HepG2 (cell line): ENCODE results near the gene TJAP1. TPM values are rescaled to one million over a fixed set of nuclear protein-coding genes. Genes with fewer than 3 reads are reported as not detected.

Experiments
- ARID2 ChIP-seq: sonication (generic); formaldehyde crosslinking; IDR thresholded peaks from 2 replicates; pipeline ENCODE4 v1.8.1; 2022; ENCODE audit warnings: mild to moderate bottlenecking, missing genetic modification reagents, borderline replicate concordance
- BRCA1 ChIP-seq: sonication (generic); formaldehyde crosslinking; IDR thresholded peaks from 2 replicates; pipeline ENCODE4 v1.4.0; 2020; ENCODE audit warnings: missing genetic modification reagents
- FOXA3 ChIP-seq: IDR thresholded peaks from 2 replicates; pipeline ENCODE4 v1.6.1; 2016; ENCODE audit warnings: missing genetic modification reagents, missing compliant biosample characterization
- GMEB2 ChIP-seq: IDR thresholded peaks from 2 replicates; pipeline ENCODE4 v1.6.1; 2016; ENCODE audit warnings: missing biosample characterization, missing genetic modification reagents, low read depth
- GPN1 ChIP-seq: sonication (generic); formaldehyde crosslinking; IDR thresholded peaks from 2 replicates; pipeline ENCODE4 v1.5.1; 2020; ENCODE audit warnings: missing genetic modification reagents, borderline replicate concordance
- HES4 ChIP-seq: sonication (generic); formaldehyde crosslinking; IDR thresholded peaks from 2 replicates; pipeline ENCODE4 v1.9.0; 2021; ENCODE audit warnings: mild to moderate bottlenecking, missing genetic modification reagents, borderline replicate concordance
- MLLT10 ChIP-seq: sonication (generic); formaldehyde crosslinking; IDR thresholded peaks from 2 replicates; pipeline ENCODE4 v1.4.0; 2020; ENCODE audit warnings: missing genetic modification reagents
- NFATC3 ChIP-seq: sonication (generic); formaldehyde crosslinking; IDR thresholded peaks from 2 replicates; pipeline ENCODE4 v1.5.1; 2020; ENCODE audit warnings: mild to moderate bottlenecking, missing genetic modification reagents
- NR3C1 ChIP-seq: sonication (generic); formaldehyde crosslinking; IDR thresholded peaks from 2 replicates; pipeline ENCODE4 v1.4.0; 2020; ENCODE audit warnings: missing genetic modification reagents
- PAX8 ChIP-seq: sonication (generic); formaldehyde crosslinking; IDR thresholded peaks from 2 replicates; pipeline ENCODE4 v1.8.0; 2022; ENCODE audit warnings: mild to moderate bottlenecking, missing genetic modification reagents, borderline replicate concordance
- PRDM4 ChIP-seq: sonication (generic); formaldehyde crosslinking; IDR thresholded peaks from 2 replicates; pipeline ENCODE4 v1.9.0; 2021; ENCODE audit warnings: missing genetic modification reagents, borderline replicate concordance
- SP4 ChIP-seq: sonication (generic); formaldehyde crosslinking; IDR thresholded peaks from 2 replicates; pipeline ENCODE4 v1.8.1; 2023; ENCODE audit warnings: mild to moderate bottlenecking, missing genetic modification reagents
- ZBTB3 ChIP-seq: sonication (generic); formaldehyde crosslinking; IDR thresholded peaks from 2 replicates; pipeline ENCODE4 v1.4.0; 2020; ENCODE audit warnings: low read depth, mild to moderate bottlenecking, moderate library complexity, missing genetic modification reagents, borderline replicate concordance
- ZBTB7B ChIP-seq: sonication (generic); formaldehyde crosslinking; IDR thresholded peaks from 2 replicates; pipeline ENCODE4 v1.4.0; 2020; ENCODE audit warnings: missing genetic modification reagents
- ZMYM2 ChIP-seq: sonication (generic); formaldehyde crosslinking; IDR thresholded peaks from 2 replicates; pipeline ENCODE4 v1.8.0; 2022; ENCODE audit warnings: mild to moderate bottlenecking, missing genetic modification reagents
- ZNF264 ChIP-seq: sonication (generic); formaldehyde crosslinking; IDR thresholded peaks from 2 replicates; pipeline ENCODE4 v1.4.0; 2020; ENCODE audit warnings: missing genetic modification reagents
- ZNF383 ChIP-seq: sonication (generic); formaldehyde crosslinking; IDR thresholded peaks from 2 replicates; pipeline ENCODE4 v1.4.0; 2020; ENCODE audit warnings: missing genetic modification reagents, mild to moderate bottlenecking, borderline replicate concordance
- ZNF572 ChIP-seq: sonication (generic); formaldehyde crosslinking; IDR thresholded peaks from 2 replicates; pipeline ENCODE4 v1.5.1; 2020; ENCODE audit warnings: mild to moderate bottlenecking, missing genetic modification reagents
- ZNF598 ChIP-seq: sonication (generic); formaldehyde crosslinking; IDR thresholded peaks from 2 replicates; pipeline ENCODE4 v1.5.1; 2020; ENCODE audit warnings: mild to moderate bottlenecking, missing genetic modification reagents, borderline replicate concordance
- ZNF672 ChIP-seq: sonication (generic); formaldehyde crosslinking; IDR thresholded peaks from 2 replicates; pipeline ENCODE4 v1.8.1; 2022; ENCODE audit warnings: missing genetic modification reagents
- ZNF746 ChIP-seq: sonication (generic); formaldehyde crosslinking; IDR thresholded peaks from 2 replicates; pipeline ENCODE4 v1.8.0; 2022; ENCODE audit warnings: mild to moderate bottlenecking, missing genetic modification reagents
- ZNF761 ChIP-seq: sonication (generic); formaldehyde crosslinking; conservative IDR thresholded peaks from 2 replicates; pipeline ENCODE4 v1.4.0; 2020; ENCODE audit warnings: mild to moderate bottlenecking, missing genetic modification reagents
- ZNF850 ChIP-seq: sonication (generic); formaldehyde crosslinking; conservative IDR thresholded peaks from 2 replicates; pipeline ENCODE4 v1.9.0; 2021; ENCODE audit warnings: mild to moderate bottlenecking, missing genetic modification reagents
- ZNF878 ChIP-seq: sonication (generic); formaldehyde crosslinking; IDR thresholded peaks from 2 replicates; pipeline ENCODE4 v1.8.1; 2023; ENCODE audit warnings: mild to moderate bottlenecking, missing genetic modification reagents, moderate library complexity
- polyA plus RNA-seq, 8 experiments: library from polyadenylated mRNA; depleted of rRNA in 3 of 8; stranded (reverse) in 7 of 8; unstranded in 1 of 8; fragments of >200 nt; fragmentation: Illumina TruSeq in 4 of 8; extraction: Trizol in 4 of 8; gene quantifications; 2 replicates each; pipeline versions ENCODE4 v1.2.1 to v1.2.3, GENCODE V29; 2011 to 2016; ENCODE audit warnings: low read depth in 4 of 8, missing spikeins in 1 of 8, mixed read lengths in 1 of 8; ENCODE audit not compliant: insufficient read depth in 1 of 8
- total RNA-seq, 5 experiments: library from RNA; depleted of rRNA; stranded (reverse); fragments of >200 nt; fragmentation: Illumina TruSeq; extraction: Trizol; gene quantifications; 2 replicates each; pipeline ENCODE4 v1.2.3, GENCODE V29; 2016; ENCODE audit warnings: low read depth in 1 of 5
- TF ChIP-seq, protein P1 (sequence below): sonication (generic); formaldehyde crosslinking; conservative IDR thresholded peaks from 2 replicates; pipeline ENCODE4 v1.4.0; 2020; ENCODE audit warnings: missing genetic modification reagents
- TF ChIP-seq, protein P2 (sequence below): fragments of 450-650 bp; IDR thresholded peaks from 2 replicates; pipeline ENCODE4 v1.6.1; 2017
- TF ChIP-seq, protein P3 (sequence below): sonication (generic); formaldehyde crosslinking; IDR thresholded peaks from 2 replicates; pipeline ENCODE4 v1.4.0; 2020; ENCODE audit warnings: mild to moderate bottlenecking, missing genetic modification reagents

TJAP1 gene
- total and polyA plus RNA-seq, 2 of the 13 experiments (the other 11 are each of a cell fraction or from before 2014, with no cell fraction given): 15.7 to 41.6 TPM

DNA sequence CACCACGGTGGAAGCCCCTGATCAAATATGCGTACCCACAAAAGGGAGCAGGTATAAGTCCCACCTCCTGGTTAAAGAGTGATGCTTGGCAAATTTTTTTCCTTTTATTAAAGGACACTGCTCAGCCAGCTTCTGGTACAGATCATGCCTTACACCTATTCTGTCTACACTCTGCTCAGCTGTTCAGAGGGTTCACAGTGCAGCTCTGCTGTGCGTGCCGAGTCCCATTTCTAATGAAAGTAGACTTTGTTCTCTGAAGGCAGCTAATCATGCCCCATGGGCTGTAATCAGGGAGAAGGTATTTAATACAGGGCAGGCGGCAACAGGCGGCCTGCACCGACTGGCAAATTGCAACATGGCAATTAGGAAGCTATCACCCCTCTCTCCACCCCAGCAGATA, 16.5 kb downstream of the TJAP1 start (continued):
- TF ChIP-seq ZNF672 (CRISPR knock-in tag) (no peak), ARID2 (CRISPR knock-in tag) (no peak), SP4 (peak; percentile 53; the same call in 1 of the 2 replicates), PAX8 (CRISPR knock-in tag) (no peak), MLLT10 (CRISPR knock-in tag) (no peak), ZBTB3 (CRISPR knock-in tag) (no peak), ZNF850 (CRISPR knock-in tag) (no peak), FOXA3 (CRISPR knock-in tag) (no peak), BRCA1 (no peak), ZNF572 (CRISPR knock-in tag) (no peak), HES4 (CRISPR knock-in tag) (no peak), ZNF878 (CRISPR knock-in tag) (0 out of 2 replicates have a peak, but pooled peaks have one; percentile 37), NR3C1 (CRISPR knock-in tag) (no peak), NFATC3 (CRISPR knock-in tag) (no peak), GMEB2 (CRISPR knock-in tag) (no peak), ZMYM2 (no peak), PRDM4 (CRISPR knock-in tag) (no peak), ZNF264 (0 out of 2 replicates have a peak, but pooled peaks have one; percentile 35), ZNF598 (CRISPR knock-in tag) (peak; percentile 51; the same call in 1 of the 2 replicates), ZNF761 (CRISPR knock-in tag) (no peak; the same call in 1 of the 2 replicates), ZNF746 (CRISPR knock-in tag) (no peak; the same call in 1 of the 2 replicates), ZNF383 (CRISPR knock-in tag) (no peak), ZBTB7B (CRISPR knock-in tag) (no peak; the same call in 1 of the 2 replicates), GPN1 (no peak)
- TF ChIP-seq, protein P1, sequence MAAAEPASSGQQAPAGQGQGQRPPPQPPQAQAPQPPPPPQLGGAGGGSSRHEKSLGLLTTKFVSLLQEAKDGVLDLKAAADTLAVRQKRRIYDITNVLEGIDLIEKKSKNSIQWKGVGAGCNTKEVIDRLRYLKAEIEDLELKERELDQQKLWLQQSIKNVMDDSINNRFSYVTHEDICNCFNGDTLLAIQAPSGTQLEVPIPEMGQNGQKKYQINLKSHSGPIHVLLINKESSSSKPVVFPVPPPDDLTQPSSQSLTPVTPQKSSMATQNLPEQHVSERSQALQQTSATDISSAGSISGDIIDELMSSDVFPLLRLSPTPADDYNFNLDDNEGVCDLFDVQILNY (CRISPR knock-in tag): no peak
- TF ChIP-seq, protein P2, sequence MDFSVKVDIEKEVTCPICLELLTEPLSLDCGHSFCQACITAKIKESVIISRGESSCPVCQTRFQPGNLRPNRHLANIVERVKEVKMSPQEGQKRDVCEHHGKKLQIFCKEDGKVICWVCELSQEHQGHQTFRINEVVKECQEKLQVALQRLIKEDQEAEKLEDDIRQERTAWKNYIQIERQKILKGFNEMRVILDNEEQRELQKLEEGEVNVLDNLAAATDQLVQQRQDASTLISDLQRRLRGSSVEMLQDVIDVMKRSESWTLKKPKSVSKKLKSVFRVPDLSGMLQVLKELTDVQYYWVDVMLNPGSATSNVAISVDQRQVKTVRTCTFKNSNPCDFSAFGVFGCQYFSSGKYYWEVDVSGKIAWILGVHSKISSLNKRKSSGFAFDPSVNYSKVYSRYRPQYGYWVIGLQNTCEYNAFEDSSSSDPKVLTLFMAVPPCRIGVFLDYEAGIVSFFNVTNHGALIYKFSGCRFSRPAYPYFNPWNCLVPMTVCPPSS: no peak
- TF ChIP-seq, protein P3, sequence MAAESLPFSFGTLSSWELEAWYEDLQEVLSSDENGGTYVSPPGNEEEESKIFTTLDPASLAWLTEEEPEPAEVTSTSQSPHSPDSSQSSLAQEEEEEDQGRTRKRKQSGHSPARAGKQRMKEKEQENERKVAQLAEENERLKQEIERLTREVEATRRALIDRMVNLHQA (CRISPR knock-in tag): no peak
